ENCODE data around the gene ZBTB16.

The ZBTB16 gene

GRCh38 chr11:114064216-114064615 lies 4.7 kb downstream of the ZBTB16 start:
- DNase-seq (ENCODE audit: low read depth): no peak
- no peak overlapping the region for H3K4me3 ChIP-seq (ENCODE audit: control insufficient read depth, low read depth, low read length)
- no peak for TF ChIP-seq CTCF (conservative IDR thresholded peaks at IDR 0.05; ENCODE audit: control insufficient read depth, insufficient read depth, low read depth, low read length)

- TF ChIP-seq CTCF (conservative IDR thresholded peaks at IDR 0.05; ENCODE audit: control insufficient read depth, insufficient read depth, low read depth, low read length): no peak
- no peak overlapping the region for H3K4me3 ChIP-seq (ENCODE audit: control insufficient read depth, low read depth, low read length)
- DNase-seq (ENCODE audit: low read depth): no peak
Measured at GRCh38 chr11:114065094-114065493, 5.6 kb downstream of the ZBTB16 start.

- no peak for DNase-seq (ENCODE audit: low read depth)
- H3K4me3 ChIP-seq (ENCODE audit: control insufficient read depth, low read depth, low read length): no peak overlapping the region
- no peak for TF ChIP-seq CTCF (conservative IDR thresholded peaks at IDR 0.05; ENCODE audit: control insufficient read depth, insufficient read depth, low read depth, low read length)
Measured at GRCh38 chr11:114066046-114066648, 6.6 kb downstream of the ZBTB16 start.

- no peak for DNase-seq (ENCODE audit: low read depth)
- TF ChIP-seq CTCF (conservative IDR thresholded peaks at IDR 0.05; ENCODE audit: control insufficient read depth, insufficient read depth, low read depth, low read length): no peak
- H3K4me3 ChIP-seq (ENCODE audit: control insufficient read depth, low read depth, low read length): no peak overlapping the region
Measured at GRCh38 chr11:114068327-114068726, 8.8 kb downstream of the ZBTB16 start.

GRCh38 chr11:114070464-114071139 lies 11.1 kb downstream of the ZBTB16 start:
- no peak overlapping the region for H3K4me3 ChIP-seq (ENCODE audit: control insufficient read depth, low read depth, low read length)
- no peak for DNase-seq (ENCODE audit: low read depth)
- TF ChIP-seq CTCF (conservative IDR thresholded peaks at IDR 0.05; ENCODE audit: control insufficient read depth, insufficient read depth, low read depth, low read length): no peak

- no peak for TF ChIP-seq CTCF (conservative IDR thresholded peaks at IDR 0.05; ENCODE audit: control insufficient read depth, insufficient read depth, low read depth, low read length)
Measured at GRCh38 chr11:114073007-114073827, 13.7 kb downstream of the ZBTB16 start.

More at GRCh38 chr11:114073007-114073827, 13.7 kb downstream of the ZBTB16 start:
- H3K4me3 ChIP-seq (ENCODE audit: control insufficient read depth, low read depth, low read length): no peak overlapping the region
- no peak for DNase-seq (ENCODE audit: low read depth)
